ENCODE data around the gene MINDY4.

MINDY4 gene

DNA sequence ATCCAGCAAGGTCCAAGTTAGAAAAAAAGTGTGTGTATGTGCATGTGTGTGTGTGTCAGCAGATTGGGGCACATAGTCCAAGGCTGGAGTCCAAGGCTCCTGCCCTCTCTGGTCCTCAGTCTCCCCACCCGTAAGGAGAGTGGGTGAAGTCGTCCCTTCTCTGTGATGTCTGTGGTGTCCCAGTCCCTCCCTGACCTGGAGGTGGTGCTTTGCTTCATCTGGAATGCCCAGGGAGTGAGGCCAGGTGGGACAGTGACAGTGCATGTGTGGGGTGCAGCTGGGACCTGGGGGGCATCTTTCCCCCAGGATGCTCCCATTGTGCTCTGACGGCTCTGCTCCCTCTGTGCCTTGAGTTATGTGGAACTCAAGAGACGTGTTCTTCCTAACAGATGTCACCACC, 158.5 kb downstream of the MINDY4 start:
- H3K27ac ChIP-seq, result no peak overlapping the region
- H3K4me3 ChIP-seq, result no peak overlapping the region

DNA sequence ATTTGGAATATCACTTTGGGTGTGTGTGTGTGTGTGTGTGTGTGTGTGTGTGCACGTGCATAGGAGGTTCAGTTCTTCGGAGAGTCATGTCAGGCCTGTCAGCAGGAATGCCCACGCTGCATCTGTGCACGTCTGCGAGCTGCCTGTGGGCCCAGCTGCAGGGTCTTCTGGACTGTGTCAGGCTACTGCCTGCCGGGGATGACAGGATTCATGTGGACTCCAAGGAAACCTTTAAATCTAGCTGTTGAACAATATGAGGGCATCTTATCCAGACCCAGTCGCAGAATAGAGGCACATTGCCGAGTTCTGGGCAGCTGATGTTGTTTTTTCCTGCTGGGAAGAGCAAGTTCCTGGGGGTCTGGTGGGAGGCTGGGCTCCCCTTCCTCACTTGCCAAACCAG, 159.4 kb downstream of the MINDY4 start:
- H3K27ac ChIP-seq, result no peak overlapping the region
- H3K4me3 ChIP-seq, result no peak overlapping the region

- Histone ChIP-seq H3K4me3 (no peak overlapping the region), H3K27ac (no peak overlapping the region)
Observed at GRCh38 chr7:30931161-30931928, 160.1 kb downstream of the MINDY4 start.

- H3K4me3 ChIP-seq, result no peak overlapping the region
- no peak overlapping the region for H3K27ac ChIP-seq
Observed at GRCh38 chr7:30931929-30932540, 160.8 kb downstream of the MINDY4 start.

DNA sequence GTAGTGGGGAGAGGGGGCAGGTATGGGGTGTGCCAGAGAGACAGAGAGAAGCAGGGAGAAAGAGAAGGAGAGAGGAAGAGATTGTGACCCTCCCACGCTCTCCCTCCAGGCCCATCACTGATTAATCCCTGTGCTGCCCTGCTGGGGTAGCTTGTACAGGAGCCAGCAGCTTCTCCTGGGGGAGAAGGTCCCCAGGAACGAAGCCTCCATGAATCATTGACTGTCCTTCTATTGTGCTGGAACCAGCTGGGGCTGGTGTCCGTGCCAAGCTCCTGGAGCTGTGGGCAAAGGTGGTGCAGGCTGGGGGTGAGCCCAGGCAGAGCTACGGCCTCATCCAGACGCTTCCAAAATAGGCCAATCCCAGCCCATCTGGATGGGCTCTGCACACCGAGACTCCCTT, 161.3 kb downstream of the MINDY4 start:
- H3K27ac ChIP-seq, result no peak overlapping the region
- no peak overlapping the region for H3K4me3 ChIP-seq

DNA sequence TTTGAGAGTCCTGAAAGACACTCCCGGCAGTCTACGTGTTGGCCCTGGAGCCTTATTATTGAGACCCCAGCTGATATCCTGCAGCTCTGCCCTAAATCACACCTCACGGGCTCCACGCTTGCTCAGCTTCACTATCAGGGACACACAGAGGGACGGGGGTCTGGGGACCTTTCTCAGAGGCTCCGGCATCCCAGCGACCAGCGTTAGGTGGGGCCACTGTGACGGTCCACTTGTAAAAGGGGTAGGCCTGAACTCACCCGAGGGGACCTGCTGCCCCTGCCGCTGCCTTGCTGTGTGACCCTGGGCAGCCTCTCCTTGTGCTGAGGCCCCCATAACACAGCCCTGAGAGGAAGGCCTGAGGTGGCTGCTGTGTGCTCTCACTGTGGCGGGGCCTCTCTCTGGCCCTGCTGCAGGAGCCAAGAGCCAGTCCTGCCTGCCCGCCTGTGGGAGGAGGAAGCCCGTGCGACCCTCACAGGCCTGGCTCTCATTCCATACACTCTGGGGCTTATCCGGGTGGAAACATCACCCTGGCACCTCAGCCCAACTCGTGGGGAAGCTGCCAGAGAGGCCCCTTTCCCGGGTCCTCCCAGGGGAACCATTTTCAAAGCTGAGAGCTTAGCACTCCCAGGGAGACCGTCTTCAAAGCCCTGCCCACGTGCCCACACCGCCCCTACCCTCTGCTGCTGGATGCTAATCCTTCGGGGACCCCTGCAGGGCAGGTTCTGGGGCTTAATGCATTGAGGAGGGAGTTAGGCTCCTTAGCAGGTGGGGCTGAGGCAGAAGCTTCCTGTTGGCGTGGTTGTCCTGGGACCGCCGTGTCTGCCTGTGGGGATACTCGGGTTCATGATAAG, 162.1 kb downstream of the MINDY4 start:
- H3K4me3 ChIP-seq, result no peak overlapping the region
- no peak overlapping the region for H3K27ac ChIP-seq

- no peak overlapping the region for H3K27ac ChIP-seq
- no peak overlapping the region for H3K4me3 ChIP-seq
Observed at GRCh38 chr7:30934225-30934624, 163.0 kb downstream of the MINDY4 start.

DNA sequence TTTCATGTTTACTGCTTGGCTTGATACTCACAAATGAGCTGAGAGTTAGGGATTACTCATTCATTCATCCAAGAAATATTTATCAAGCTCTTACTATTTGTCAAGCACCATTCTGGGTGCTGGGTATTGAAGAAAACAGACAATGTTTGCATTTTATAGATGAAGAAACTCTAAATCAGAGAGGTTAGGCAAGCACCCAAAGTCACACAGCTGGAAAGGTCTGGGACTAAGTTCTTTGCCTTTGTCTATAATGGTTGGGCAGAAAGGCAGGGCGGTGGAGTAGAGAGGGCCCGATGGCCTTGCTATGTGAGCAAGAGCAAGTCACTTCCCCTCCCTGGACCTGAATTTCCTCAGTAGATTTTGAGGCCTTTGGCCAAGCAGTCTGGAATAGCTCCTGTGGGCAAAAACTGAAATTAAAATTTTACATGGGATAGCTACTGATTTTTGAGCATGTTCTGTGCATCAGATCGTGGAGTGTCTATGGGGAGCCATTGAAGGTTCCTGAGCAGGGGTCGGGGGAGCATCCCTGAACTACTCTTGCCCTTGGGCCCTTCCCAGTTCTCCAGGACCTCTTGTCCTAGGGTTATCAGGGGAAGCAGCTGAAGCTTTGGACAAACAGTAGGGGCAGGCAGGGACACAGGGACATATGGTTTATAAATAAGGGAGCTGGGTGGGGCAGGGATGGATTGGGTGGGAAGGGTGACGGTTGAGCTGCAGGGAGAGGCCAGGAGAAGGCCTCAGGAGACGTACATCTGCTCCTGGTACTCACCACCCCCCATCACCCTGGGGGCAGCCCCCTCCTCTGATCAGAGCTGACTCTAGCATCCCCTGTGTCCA, 163.7 kb downstream of the MINDY4 start:
- no peak overlapping the region for H3K27ac ChIP-seq
- H3K4me3 ChIP-seq, result no peak overlapping the region

- Histone ChIP-seq H3K27ac (no peak overlapping the region), H3K4me3 (no peak overlapping the region)
Observed at GRCh38 chr7:30935569-30935877, 164.3 kb downstream of the MINDY4 start.

- H3K27ac ChIP-seq, result no peak overlapping the region
- no peak overlapping the region for H3K4me3 ChIP-seq
Observed at GRCh38 chr7:30936650-30937245, 165.5 kb downstream of the MINDY4 start.

- Histone ChIP-seq H3K4me3 (no peak overlapping the region), H3K27ac (no peak overlapping the region)
Observed at GRCh38 chr7:30937416-30937815, 166.2 kb downstream of the MINDY4 start.

GRCh38 chr7:30938435-30939316, 167.5 kb downstream of the MINDY4 start:
- Histone ChIP-seq H3K4me3 (no peak overlapping the region), H3K27ac (no peak overlapping the region)

DNA sequence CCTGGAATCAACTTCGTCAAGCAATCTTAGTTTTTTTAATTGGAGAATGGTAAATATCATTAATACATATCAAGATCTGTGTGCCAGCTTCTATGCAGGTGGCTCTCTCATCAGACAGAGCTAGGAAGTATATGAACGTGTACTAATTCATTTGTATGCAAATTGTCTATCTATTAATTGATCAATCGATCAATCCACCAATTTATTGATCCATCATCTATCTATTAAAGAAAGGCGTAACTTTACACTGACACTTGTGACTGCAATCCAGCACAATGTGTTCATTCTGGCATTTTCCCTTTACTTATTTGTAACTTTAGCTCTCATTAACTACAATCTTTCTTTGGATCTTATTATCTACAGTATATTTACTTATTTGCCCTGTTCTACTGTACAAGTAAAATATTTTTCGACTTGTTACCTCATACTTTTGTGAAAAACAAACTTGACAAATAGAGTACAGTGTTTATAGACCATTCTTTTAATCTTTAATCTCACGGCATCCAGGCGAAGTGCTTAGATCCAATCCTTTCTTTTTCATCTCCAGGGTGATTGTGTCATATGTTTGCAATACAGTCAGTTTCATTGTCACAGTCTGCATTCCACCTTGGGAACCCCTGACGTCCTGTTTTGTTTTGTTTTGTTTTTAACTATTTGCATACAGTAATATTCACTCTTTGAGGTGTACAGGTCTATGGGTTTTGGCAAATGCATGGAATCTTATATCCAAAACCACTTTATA, 170.5 kb downstream of the MINDY4 start:
- Histone ChIP-seq H3K4me3 (no peak overlapping the region), H3K27ac (no peak overlapping the region)

Measured in skin epidermis (tissue), 12 donors.